KMS-11 (cell line): ENCODE measurements around the gene CTDP1.

ENCODE experiments used
- H2AFZ ChIP-seq: fragments of 200-600 bp; sonication (generic); 2 replicates; pipeline ENCODE4 v1.6.1; 2016; ENCODE audit warnings: antibody characterized with exemption, mixed run types, low read depth
- H3K27ac ChIP-seq: fragments of 200-600 bp; sonication (generic); 2 replicates; pipeline ENCODE4 v1.6.1; 2016; ENCODE audit warnings: mild to moderate bottlenecking, mixed run types
- H3K27me3 ChIP-seq: fragments of 200-600 bp; sonication (generic); 2 replicates; pipeline ENCODE4 v1.6.1; 2017; ENCODE audit warnings: mild to moderate bottlenecking, low read depth, mixed run types, moderate library complexity; ENCODE audit not compliant: insufficient read depth
- H3K36me3 ChIP-seq: fragments of 200-600 bp; sonication (generic); 2 replicates; pipeline ENCODE4 v1.6.1; 2017; ENCODE audit warnings: mild to moderate bottlenecking, mixed run types; ENCODE audit not compliant: insufficient read depth
- H3K4me1 ChIP-seq: fragments of 200-600 bp; sonication (generic); 2 replicates; pipeline ENCODE4 v1.6.1; 2016; ENCODE audit warnings: mild to moderate bottlenecking, low read depth, mixed run types; ENCODE audit not compliant: poor library complexity, severe bottlenecking
- H3K4me2 ChIP-seq: fragments of 200-600 bp; sonication (generic); 2 replicates; pipeline ENCODE4 v1.7.0; 2016; ENCODE audit warnings: mild to moderate bottlenecking, mixed run types
- H3K4me3 ChIP-seq: fragments of 200-600 bp; sonication (generic); IDR thresholded peaks from 2 replicates; pipeline ENCODE4 v1.6.1; 2017; ENCODE audit warnings: low read depth, low read length, mixed read lengths; ENCODE audit not compliant: insufficient read depth
- H3K79me2 ChIP-seq: fragments of 200-600 bp; sonication (generic); 2 replicates; pipeline ENCODE4 v1.6.1; 2016; ENCODE audit warnings: low read depth, mixed run types; ENCODE audit not compliant: insufficient read depth
- H3K9ac ChIP-seq: fragments of 200-600 bp; sonication (generic); 2 replicates; pipeline ENCODE4 v1.6.1; 2016; ENCODE audit warnings: mild to moderate bottlenecking, mixed run types
- H4K20me1 ChIP-seq: fragments of 200-600 bp; sonication (generic); 2 replicates; pipeline ENCODE4 v1.6.1; 2016; ENCODE audit warnings: mild to moderate bottlenecking, mixed run types; ENCODE audit not compliant: insufficient read depth
- TF ChIP-seq, protein P1 (sequence below): fragments of 200-600 bp; sonication (generic); conservative IDR thresholded peaks from 2 replicates; pipeline ENCODE4 v1.6.1; 2017; ENCODE audit warnings: low read depth, mild to moderate bottlenecking, antibody characterized with exemption, low read length, moderate library complexity, mixed read lengths

The CTDP1 gene

DNA sequence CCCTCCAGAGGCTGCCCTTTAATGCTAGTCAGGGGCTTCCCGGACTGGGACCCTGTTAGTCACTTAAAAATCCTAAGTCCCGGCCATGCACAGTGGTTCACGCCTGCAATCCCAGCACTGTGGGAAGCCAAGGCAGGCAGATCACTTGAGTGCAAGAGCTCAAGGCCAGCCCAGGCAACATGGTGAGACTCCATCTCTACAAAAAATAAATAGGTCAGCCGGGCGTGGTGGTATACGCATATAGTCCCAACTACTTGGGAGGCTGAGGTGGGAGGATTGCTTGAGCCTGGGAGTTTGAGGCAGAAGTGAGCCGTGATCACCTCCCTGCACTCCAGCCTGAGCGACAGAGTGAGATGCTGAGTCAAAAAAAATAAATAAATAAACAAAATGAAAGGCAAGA lies 100.9 kb downstream of the CTDP1 start:
- Histone ChIP-seq H3K4me3 (no peak overlapping the region), H3K4me2 (no peak overlapping the region), H3K36me3 (no peaks in the 10 kb centered on the region), H3K79me2 (no peaks in the 10 kb centered on the region), H3K27ac (no peak overlapping the region), H3K9ac (no peak overlapping the region), H3K4me1 (no peaks in the 10 kb centered on the region), H2AFZ (no peak overlapping the region), H4K20me1 (no peaks in the 10 kb centered on the region), H3K27me3 (peaks cover 12% of the 10 kb centered on the region; the same call in 1 of the 2 replicates)
- TF ChIP-seq, protein P1, sequence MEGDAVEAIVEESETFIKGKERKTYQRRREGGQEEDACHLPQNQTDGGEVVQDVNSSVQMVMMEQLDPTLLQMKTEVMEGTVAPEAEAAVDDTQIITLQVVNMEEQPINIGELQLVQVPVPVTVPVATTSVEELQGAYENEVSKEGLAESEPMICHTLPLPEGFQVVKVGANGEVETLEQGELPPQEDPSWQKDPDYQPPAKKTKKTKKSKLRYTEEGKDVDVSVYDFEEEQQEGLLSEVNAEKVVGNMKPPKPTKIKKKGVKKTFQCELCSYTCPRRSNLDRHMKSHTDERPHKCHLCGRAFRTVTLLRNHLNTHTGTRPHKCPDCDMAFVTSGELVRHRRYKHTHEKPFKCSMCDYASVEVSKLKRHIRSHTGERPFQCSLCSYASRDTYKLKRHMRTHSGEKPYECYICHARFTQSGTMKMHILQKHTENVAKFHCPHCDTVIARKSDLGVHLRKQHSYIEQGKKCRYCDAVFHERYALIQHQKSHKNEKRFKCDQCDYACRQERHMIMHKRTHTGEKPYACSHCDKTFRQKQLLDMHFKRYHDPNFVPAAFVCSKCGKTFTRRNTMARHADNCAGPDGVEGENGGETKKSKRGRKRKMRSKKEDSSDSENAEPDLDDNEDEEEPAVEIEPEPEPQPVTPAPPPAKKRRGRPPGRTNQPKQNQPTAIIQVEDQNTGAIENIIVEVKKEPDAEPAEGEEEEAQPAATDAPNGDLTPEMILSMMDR = no peak

DNA sequence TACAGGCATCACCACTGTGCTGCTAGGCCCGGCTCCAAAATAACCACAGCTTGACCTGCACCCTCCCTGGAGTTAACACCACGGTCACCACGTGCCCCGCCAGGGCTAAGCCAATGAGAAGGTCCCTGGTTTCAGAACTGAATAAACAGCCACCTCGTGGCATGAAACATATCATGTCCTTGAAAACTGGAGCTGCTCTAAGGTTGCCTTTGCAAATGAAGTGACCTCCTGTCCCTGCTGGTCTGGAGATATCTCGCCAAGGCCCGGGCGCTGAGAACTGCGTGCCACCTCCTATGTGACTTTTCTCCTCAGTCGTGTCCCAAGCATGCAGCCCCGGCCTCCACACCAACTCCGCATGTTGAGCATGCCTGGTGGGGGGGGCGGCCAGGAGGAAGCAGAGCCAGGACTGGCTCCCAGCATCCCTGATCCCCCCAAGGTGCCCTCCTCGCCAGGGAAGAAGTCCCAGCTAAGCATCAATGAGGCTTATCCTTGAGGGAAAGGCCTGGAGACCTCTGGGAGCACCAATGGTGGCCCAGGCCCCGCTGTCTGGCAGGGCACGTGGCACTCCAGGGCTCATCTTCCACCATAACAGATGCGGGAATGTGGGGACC lies 101.8 kb downstream of the CTDP1 start:
- Histone ChIP-seq H3K27ac (no peak overlapping the region), H3K27me3 (peaks cover 18% of the 10 kb centered on the region; the same call in 1 of the 2 replicates), H3K4me2 (no peak overlapping the region), H4K20me1 (no peaks in the 10 kb centered on the region), H3K9ac (no peak overlapping the region), H3K4me1 (no peaks in the 10 kb centered on the region), H3K79me2 (no peaks in the 10 kb centered on the region), H2AFZ (no peak overlapping the region), H3K4me3 (no peak overlapping the region), H3K36me3 (no peaks in the 10 kb centered on the region)
- TF ChIP-seq, protein P1 = no peak

DNA sequence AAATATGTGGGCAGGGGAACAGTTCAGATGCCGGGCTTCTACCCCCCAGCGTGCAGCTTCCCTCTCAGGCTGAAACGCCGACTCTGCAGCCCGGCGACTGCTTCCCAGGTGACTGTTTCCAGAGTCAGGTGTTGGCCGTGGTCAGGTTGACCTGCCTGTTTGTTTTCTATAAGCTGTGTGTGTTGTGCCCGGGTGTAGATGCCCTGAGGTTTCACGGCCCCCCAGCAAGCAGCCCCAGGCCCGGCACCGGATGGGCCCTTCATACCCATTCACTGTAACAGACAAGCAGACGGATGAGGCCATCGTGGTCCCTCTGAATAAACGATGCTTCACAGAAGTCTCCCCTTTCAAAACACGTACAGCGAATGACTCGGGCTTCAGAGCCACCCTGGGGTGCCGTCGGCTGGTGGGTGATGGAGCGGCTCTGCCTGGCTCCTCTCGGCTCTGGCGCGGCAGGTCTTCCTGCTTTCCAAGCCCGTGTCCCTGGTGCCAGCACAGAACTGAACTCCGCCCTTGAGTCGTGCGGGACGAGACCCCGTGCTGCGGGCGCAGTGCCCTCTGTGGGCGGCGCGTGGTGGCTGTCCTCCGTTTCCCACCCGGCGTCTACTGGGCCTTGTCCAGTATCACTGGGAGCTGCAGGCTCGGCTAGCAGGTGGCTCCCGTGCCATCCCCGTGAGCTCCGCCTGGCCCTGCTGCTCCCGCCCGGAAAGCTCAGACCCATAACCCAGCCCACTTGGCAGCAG lies 103.1 kb downstream of the CTDP1 start:
- Histone ChIP-seq H3K36me3 (no peaks in the 10 kb centered on the region), H3K4me2 (no peak overlapping the region), H4K20me1 (no peaks in the 10 kb centered on the region), H3K4me3 (no peak overlapping the region), H3K4me1 (no peaks in the 10 kb centered on the region), H2AFZ (no peak overlapping the region), H3K79me2 (no peaks in the 10 kb centered on the region), H3K27me3 (peaks cover 23% of the 10 kb centered on the region; the same call in 1 of the 2 replicates), H3K27ac (no peak overlapping the region), H3K9ac (no peak overlapping the region)
- TF ChIP-seq, protein P1 = no peak

DNA sequence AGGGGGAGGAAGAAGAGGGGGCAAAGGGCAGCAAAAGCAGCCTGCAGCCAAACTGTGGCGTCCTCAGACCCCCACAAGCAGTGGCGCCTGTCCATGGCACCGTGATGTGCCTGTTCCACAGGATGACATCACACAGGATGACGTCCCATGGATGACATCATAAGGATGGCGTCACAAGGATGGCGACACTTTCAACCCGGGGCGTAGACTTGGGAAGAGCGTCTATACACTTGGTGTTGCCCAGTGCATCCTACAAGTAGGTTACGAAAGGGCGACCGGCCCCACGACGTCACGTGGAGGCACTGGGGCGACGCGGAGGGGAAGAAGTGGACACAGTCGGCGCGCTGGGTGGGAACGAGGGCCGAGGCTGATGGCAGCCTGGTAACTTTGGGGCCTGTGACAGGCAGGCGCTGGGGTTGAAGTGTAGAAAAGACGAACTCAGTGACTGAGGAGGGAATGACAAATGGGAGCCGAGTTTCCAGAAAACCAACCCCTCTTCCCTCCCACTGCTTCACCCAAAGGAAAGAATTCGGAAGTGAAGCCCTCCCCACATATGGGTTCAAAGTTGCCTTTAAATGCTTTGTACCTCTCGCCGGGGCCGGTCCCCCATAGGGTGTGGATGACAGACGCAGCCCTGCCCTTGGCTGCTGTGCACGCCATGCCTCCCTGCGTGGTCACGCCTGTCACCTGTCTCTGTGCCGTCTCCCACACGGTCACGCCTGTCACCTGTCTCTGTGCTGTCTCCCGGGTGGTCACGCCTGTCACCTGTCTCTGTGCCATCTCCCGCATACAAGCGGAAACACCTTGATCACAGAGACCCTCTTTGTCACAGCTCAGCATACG lies 104.7 kb downstream of the CTDP1 start:
- peaks cover 23% of the 10 kb centered on the region; the same call in 1 of the 2 replicates for H3K27me3 ChIP-seq

More for the DNA sequence above, 104.7 kb downstream of the CTDP1 start:
- no peak overlapping the region for H3K4me3 ChIP-seq
- H2AFZ ChIP-seq = no peak overlapping the region
- no peaks in the 10 kb centered on the region for H3K4me1 ChIP-seq
- no peak overlapping the region for H3K4me2 ChIP-seq
- H4K20me1 ChIP-seq = no peaks in the 10 kb centered on the region
- TF ChIP-seq, protein P1 = no peak
- no peaks in the 10 kb centered on the region for H3K36me3 ChIP-seq
- H3K27ac ChIP-seq = no peak overlapping the region
- H3K79me2 ChIP-seq = no peaks in the 10 kb centered on the region
- no peak overlapping the region for H3K9ac ChIP-seq
